ENCODE data around the gene GLYR1.
"Not testable (repeated sequence)": the region's sequence is repeated elsewhere in the genome, so short reads cannot be mapped to it uniquely, and the experiment has no call there.

The GLYR1 gene

GRCh38 chr16:4785758-4786433 lies 61.2 kb downstream of the GLYR1 start:
- no peak for DNase-seq

- DNase-seq, result not testable (repeated sequence)
Observed at GRCh38 chr16:4784444-4784987, 62.6 kb downstream of the GLYR1 start.

- DNase-seq, result no peak
Observed at GRCh38 chr16:4783951-4784336, 63.1 kb downstream of the GLYR1 start.

GRCh38 chr16:4783251-4783950 lies 63.7 kb downstream of the GLYR1 start:
- DNase-seq, result no peak

GRCh38 chr16:4780235-4780634 lies 66.9 kb downstream of the GLYR1 start:
- DNase-seq, result no peak

GRCh38 chr16:4778050-4778392 lies 69.1 kb downstream of the GLYR1 start:
- no peak for DNase-seq

GRCh38 chr16:4777339-4778049 lies 69.6 kb downstream of the GLYR1 start:
- no peak for DNase-seq

GRCh38 chr16:4776141-4776705 lies 70.9 kb downstream of the GLYR1 start:
- no peak for DNase-seq

- DNase-seq, result no peak
Observed at GRCh38 chr16:4775005-4775404, 72.1 kb downstream of the GLYR1 start.

- DNase-seq, result no peak
Observed at GRCh38 chr16:4772351-4772750, 74.7 kb downstream of the GLYR1 start.

- DNase-seq, result no peak
Observed at GRCh38 chr16:4771646-4772045, 75.4 kb downstream of the GLYR1 start.

GRCh38 chr16:4769306-4769638 lies 77.8 kb downstream of the GLYR1 start:
- no peak for DNase-seq

- DNase-seq, result peak; percentile 98
Observed at GRCh38 chr16:4768549-4769305, 78.4 kb downstream of the GLYR1 start.

GRCh38 chr16:4767872-4768548 lies 79.1 kb downstream of the GLYR1 start:
- DNase-seq, result no peak

- DNase-seq, result peak; percentile 98
Observed at GRCh38 chr16:4766875-4767628, 80.0 kb downstream of the GLYR1 start, which contains the start of gene ZNF500. Gene ZNF500, minus strand, starts transcription at chr16:4767162. Its CDS starts 1,184 bp downstream, at chr16:4765978.

- DNase-seq, result no peak
Observed at GRCh38 chr16:4765511-4766474, 81.3 kb downstream of the GLYR1 start.

GRCh38 chr16:4763791-4764190 lies 83.3 kb downstream of the GLYR1 start:
- DNase-seq, result no peak

- no peak for DNase-seq
Observed at GRCh38 chr16:4762205-4762604, 84.9 kb downstream of the GLYR1 start.

- DNase-seq, result no peak
Observed at GRCh38 chr16:4760221-4760910, 86.7 kb downstream of the GLYR1 start.

Measured in femur (tissue), 1 donor.